Measurements from ENCODE around the gene CHDH.

CHDH gene

GRCh38 chr3:53850895-53851294 is 4.7 kb upstream of the CHDH start:
- DNase-seq (ENCODE audit: low read depth) = no peak

- no peak for DNase-seq (ENCODE audit: low read depth)
These were observed 3.7 kb upstream of the CHDH start for GRCh38 chr3:53849916-53850315.

GRCh38 chr3:53846851-53847155 is 584 bp upstream of the CHDH start:
- no peak for DNase-seq (ENCODE audit: low read depth)

- DNase-seq (ENCODE audit: low read depth) = no peak
These were observed 412 bp downstream of the CHDH start for GRCh38 chr3:53845881-53846133.

- no peak for DNase-seq (ENCODE audit: low read depth)
These were observed 927 bp downstream of the CHDH start for GRCh38 chr3:53845103-53845880.

- no peak for DNase-seq (ENCODE audit: low read depth)
These were observed 1.7 kb downstream of the CHDH start for GRCh38 chr3:53844262-53845102.

- DNase-seq (ENCODE audit: low read depth) = no peak
These were observed 2.7 kb downstream of the CHDH start for GRCh38 chr3:53843195-53844177.

- DNase-seq (ENCODE audit: low read depth) = no peak
These were observed 3.6 kb downstream of the CHDH start for GRCh38 chr3:53842436-53843194.

GRCh38 chr3:53841296-53841695 is 4.9 kb downstream of the CHDH start:
- DNase-seq (ENCODE audit: low read depth) = no peak

GRCh38 chr3:53837331-53837730 is 8.9 kb downstream of the CHDH start:
- no peak for DNase-seq (ENCODE audit: low read depth)

- no peak for DNase-seq (ENCODE audit: low read depth)
These were observed 9.9 kb downstream of the CHDH start for GRCh38 chr3:53836084-53836872.

- DNase-seq (ENCODE audit: low read depth) = no peak
These were observed 11.0 kb downstream of the CHDH start for GRCh38 chr3:53835257-53835656.

GRCh38 chr3:53834429-53835095 is 11.7 kb downstream of the CHDH start:
- no peak for DNase-seq (ENCODE audit: low read depth)

- no peak for DNase-seq (ENCODE audit: low read depth)
These were observed 12.5 kb downstream of the CHDH start for GRCh38 chr3:53833700-53834099.

GRCh38 chr3:53833053-53833645 is 13.1 kb downstream of the CHDH start:
- DNase-seq (ENCODE audit: low read depth) = no peak

- DNase-seq (ENCODE audit: low read depth) = no peak
These were observed 15.3 kb downstream of the CHDH start for GRCh38 chr3:53830944-53831343.

- DNase-seq (ENCODE audit: low read depth) = no peak
These were observed 16.6 kb downstream of the CHDH start for GRCh38 chr3:53829605-53830004.

- no peak for DNase-seq (ENCODE audit: low read depth)
These were observed 17.6 kb downstream of the CHDH start for GRCh38 chr3:53828581-53828980.

- no peak for DNase-seq (ENCODE audit: low read depth)
These were observed 20.2 kb downstream of the CHDH start for GRCh38 chr3:53826048-53826447.

GRCh38 chr3:53824795-53825194 is 21.4 kb downstream of the CHDH start:
- DNase-seq (ENCODE audit: low read depth) = no peak

All from stimulated activated CD4-positive, alpha-beta T cell treated with anti-CD3 and anti-CD28 coated beads, Interleukin-2, amount 100 ng/mL, for 4 hours (primary cell).